ENCODE data around the gene CDKN2AIPNL.

CDKN2AIPNL gene

DNA sequence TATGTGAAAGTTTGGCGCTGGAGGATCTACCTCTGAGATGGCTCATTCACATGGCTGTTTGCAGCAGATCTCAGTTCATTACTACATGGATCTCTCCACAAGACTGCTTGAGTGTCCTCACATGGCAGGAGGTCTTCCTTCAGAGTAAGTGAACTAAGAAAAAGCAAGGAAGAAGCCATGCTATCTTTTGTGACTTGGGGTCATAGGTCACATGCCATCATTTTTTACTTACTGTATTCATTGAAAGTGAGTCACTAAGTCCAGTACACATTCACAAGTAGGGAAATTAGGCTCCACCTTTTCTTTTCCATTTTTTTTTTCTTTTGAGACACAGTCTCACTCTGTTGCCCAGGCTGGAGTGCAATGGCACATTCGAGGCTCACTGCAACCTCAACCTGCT, 8.7 kb upstream of the CDKN2AIPNL start:
- no peak for DNase-seq (ENCODE audit: low read depth)
- H3K4me3 ChIP-seq (ENCODE audit: low read depth, low read length) = no peak overlapping the region
- no peak for TF ChIP-seq CTCF (IDR thresholded peaks at IDR 0.05; ENCODE audit: low read depth, low read length, missing control alignments)

GRCh38 chr5:134418958-134419357, 7.3 kb upstream of the CDKN2AIPNL start:
- no peak overlapping the region for H3K4me3 ChIP-seq (ENCODE audit: low read depth, low read length)
- DNase-seq (ENCODE audit: low read depth) = no peak
- no peak for TF ChIP-seq CTCF (IDR thresholded peaks at IDR 0.05; ENCODE audit: low read depth, low read length, missing control alignments)

DNA sequence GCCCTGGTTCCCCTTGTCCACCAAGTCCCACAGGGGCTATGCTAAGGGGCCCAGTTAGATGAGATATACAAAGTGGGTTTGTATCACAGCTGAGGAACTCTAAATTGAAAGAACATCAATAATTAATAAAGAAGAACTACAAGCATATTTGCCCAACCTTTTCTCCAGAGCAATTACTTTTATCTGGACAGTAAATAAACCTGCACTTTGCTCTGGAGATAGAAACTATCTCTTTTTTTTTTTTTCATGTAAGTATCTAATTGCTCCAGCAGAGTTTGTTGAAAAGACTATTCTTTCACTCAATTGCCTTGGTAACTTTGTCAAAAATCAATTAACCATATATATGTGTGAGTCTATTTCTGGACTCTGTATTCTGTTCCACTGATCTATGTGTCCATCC, 6.0 kb upstream of the CDKN2AIPNL start:
- no peak overlapping the region for H3K4me3 ChIP-seq (ENCODE audit: low read depth, low read length)
- no peak for DNase-seq (ENCODE audit: low read depth)
- TF ChIP-seq CTCF (IDR thresholded peaks at IDR 0.05; ENCODE audit: low read depth, low read length, missing control alignments) = no peak

DNA sequence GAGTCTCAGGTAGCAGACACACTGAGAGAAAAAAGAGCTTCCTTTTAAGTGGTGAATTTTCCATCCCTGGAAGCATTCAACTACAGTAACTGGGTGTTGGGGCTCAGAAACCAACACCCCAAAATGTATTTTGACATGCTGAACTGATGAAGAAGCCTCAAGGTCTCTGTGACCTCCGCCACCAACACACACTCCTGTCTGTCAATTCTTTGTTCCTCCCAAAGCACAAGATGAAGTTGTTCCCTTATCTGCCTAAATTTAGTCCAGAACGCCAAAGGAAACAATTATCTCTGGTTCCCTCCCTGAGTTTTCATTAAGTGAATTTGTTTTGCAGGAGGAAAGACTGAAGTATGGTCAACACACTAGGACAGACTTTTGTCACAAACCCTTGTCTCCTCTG, 1.4 kb upstream of the CDKN2AIPNL start:
- DNase-seq (ENCODE audit: low read depth) = no peak
- no peak overlapping the region for H3K4me3 ChIP-seq (ENCODE audit: low read depth, low read length)
- TF ChIP-seq CTCF (IDR thresholded peaks at IDR 0.05; ENCODE audit: low read depth, low read length, missing control alignments) = no peak

- H3K4me3 ChIP-seq (ENCODE audit: low read depth, low read length) = peak overlapping the region; percentile 90
- DNase-seq (ENCODE audit: low read depth) = no peak
- no peak for TF ChIP-seq CTCF (IDR thresholded peaks at IDR 0.05; ENCODE audit: low read depth, low read length, missing control alignments)
Observed at GRCh38 chr5:134411228-134411545, 494 bp downstream of the CDKN2AIPNL start.

DNA sequence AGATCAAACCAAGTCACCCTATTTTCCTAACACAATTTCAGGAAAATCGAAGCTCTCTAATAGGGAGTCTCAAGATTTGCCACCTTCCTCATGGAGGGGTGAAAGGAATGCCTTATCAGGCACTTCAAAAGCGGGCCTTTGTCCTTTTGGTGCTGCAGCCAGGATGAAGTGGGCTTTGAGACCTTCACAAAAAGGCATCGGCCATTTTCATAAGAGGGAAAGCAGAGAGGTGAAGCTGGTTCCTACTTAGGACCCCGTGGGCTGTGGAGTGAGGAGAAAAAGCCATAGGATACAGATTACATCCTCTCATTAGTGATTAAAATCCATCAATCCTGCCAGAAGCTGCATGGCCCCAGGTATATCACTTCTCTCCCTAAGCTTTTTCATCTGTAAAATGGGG, 859 bp downstream of the CDKN2AIPNL start:
- TF ChIP-seq CTCF (IDR thresholded peaks at IDR 0.05; ENCODE audit: low read depth, low read length, missing control alignments) = no peak
- DNase-seq (ENCODE audit: low read depth) = no peak
- H3K4me3 ChIP-seq (ENCODE audit: low read depth, low read length) = peak overlapping the region; percentile 90

- TF ChIP-seq CTCF (IDR thresholded peaks at IDR 0.05; ENCODE audit: low read depth, low read length, missing control alignments) = no peak
- no peak for DNase-seq (ENCODE audit: low read depth)
Observed at GRCh38 chr5:134409321-134409720, 2.4 kb downstream of the CDKN2AIPNL start.

More at GRCh38 chr5:134409321-134409720, 2.4 kb downstream of the CDKN2AIPNL start:
- no peak overlapping the region for H3K4me3 ChIP-seq (ENCODE audit: low read depth, low read length)
